Activated naive CD8-positive, alpha-beta T cell treated with anti-CD3 and anti-CD28 coated beads, Interleukin-2, amount 50 U/mL, for 24 hours (primary cell): ENCODE results near the gene AMZ1.
A peak's percentile ranks its signal among the peaks of the same experiment; 100 is the strongest.

ENCODE experiments used
- ATAC-seq: fragments of 150-1000 bp; cut with Tn5 transposase; one replicate; pipeline ENCODE4 v1.10.0; 2021
- DNase-seq: peaks from one replicate; pipeline ENCODE4 v3.0.0; 2021
- H3K27ac Mint-ChIP-seq: one replicate; pipeline ENCODE4 v1.8.0; 2021; ENCODE audit warnings: mild to moderate bottlenecking, mixed read lengths
- H3K27me3 Mint-ChIP-seq: one replicate; pipeline ENCODE4 v1.8.0; 2021; ENCODE audit warnings: mixed read lengths
- H3K36me3 Mint-ChIP-seq: one replicate; pipeline ENCODE4 v1.8.0; 2021; ENCODE audit warnings: low read depth, mixed read lengths
- H3K4me1 Mint-ChIP-seq: one replicate; pipeline ENCODE4 v1.8.0; 2021; ENCODE audit warnings: mixed read lengths
- H3K4me3 Mint-ChIP-seq: one replicate; pipeline ENCODE4 v1.8.0; 2021; ENCODE audit warnings: mild to moderate bottlenecking, moderate library complexity, mixed read lengths
- H3K9me3 Mint-ChIP-seq: one replicate; pipeline ENCODE4 v1.8.0; 2021; ENCODE audit warnings: mixed read lengths

Gene AMZ1

GRCh38 chr7:2701832-2702593, 14.0 kb downstream of the AMZ1 start:
- H3K9me3 Mint-ChIP-seq: no peaks in the 10 kb centered on the region
- H3K36me3 Mint-ChIP-seq: no peaks in the 10 kb centered on the region
- ATAC-seq (no peak), DNase-seq (no peak)
- H3K4me3 Mint-ChIP-seq: no peak overlapping the region
- peaks cover 17% of the 10 kb centered on the region for H3K27me3 Mint-ChIP-seq
- H3K27ac Mint-ChIP-seq: no peak overlapping the region
- H3K4me1 Mint-ChIP-seq: peaks cover 23% of the 10 kb centered on the region

- Mint-ChIP-seq H3K27me3 (peaks cover 14% of the 10 kb centered on the region), H3K9me3 (no peaks in the 10 kb centered on the region), H3K27ac (no peak overlapping the region), H3K4me1 (peaks cover 23% of the 10 kb centered on the region), H3K4me3 (no peak overlapping the region), H3K36me3 (no peaks in the 10 kb centered on the region)
- no peak for DNase-seq
- no peak for ATAC-seq
Measured at GRCh38 chr7:2702594-2702957, 14.6 kb downstream of the AMZ1 start.

GRCh38 chr7:2705371-2706096, 17.5 kb downstream of the AMZ1 start:
- ATAC-seq: no peak
- H3K27me3 Mint-ChIP-seq: peaks cover 12% of the 10 kb centered on the region
- H3K4me3 Mint-ChIP-seq: no peak overlapping the region
- H3K9me3 Mint-ChIP-seq: no peaks in the 10 kb centered on the region
- H3K4me1 Mint-ChIP-seq: peaks cover 13% of the 10 kb centered on the region
- no peaks in the 10 kb centered on the region for H3K36me3 Mint-ChIP-seq
- no peak overlapping the region for H3K27ac Mint-ChIP-seq
- DNase-seq: no peak

GRCh38 chr7:2706685-2707126, 18.7 kb downstream of the AMZ1 start:
- H3K4me1 Mint-ChIP-seq: peaks cover 20% of the 10 kb centered on the region
- DNase-seq: no peak
- ATAC-seq: no peak
- H3K27ac Mint-ChIP-seq: no peak overlapping the region
- peaks cover 13% of the 10 kb centered on the region for H3K27me3 Mint-ChIP-seq
- no peak overlapping the region for H3K4me3 Mint-ChIP-seq
- H3K36me3 Mint-ChIP-seq: no peaks in the 10 kb centered on the region
- no peaks in the 10 kb centered on the region for H3K9me3 Mint-ChIP-seq

DNA sequence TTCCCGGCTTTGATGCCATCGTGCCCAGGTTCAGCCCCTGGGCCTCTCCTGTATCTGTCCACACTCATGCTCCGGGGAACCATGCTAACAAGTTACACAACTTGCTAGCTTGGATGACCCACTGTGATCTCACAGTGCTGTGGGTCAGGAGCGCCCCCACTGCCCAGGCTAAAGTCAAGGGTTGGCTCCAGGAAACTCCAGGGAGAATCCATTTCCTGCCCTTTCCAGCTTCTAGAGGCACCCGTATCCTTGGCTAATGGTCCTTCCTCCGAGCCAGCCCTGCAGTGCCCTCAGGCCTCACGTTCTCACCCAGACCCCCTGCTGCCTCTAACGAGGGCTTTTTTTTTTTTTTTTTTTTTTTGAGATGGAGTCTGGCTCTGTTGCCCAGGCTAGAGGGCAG, 19.5 kb downstream of the AMZ1 start:
- H3K4me3 Mint-ChIP-seq: no peak overlapping the region
- peaks cover 9% of the 10 kb centered on the region for H3K27me3 Mint-ChIP-seq
- no peaks in the 10 kb centered on the region for H3K36me3 Mint-ChIP-seq
- no peak overlapping the region for H3K27ac Mint-ChIP-seq
- no peaks in the 10 kb centered on the region for H3K9me3 Mint-ChIP-seq
- H3K4me1 Mint-ChIP-seq: peaks cover 20% of the 10 kb centered on the region
- no peak for ATAC-seq
- no peak for DNase-seq

- Mint-ChIP-seq H3K27me3 (peaks cover 9% of the 10 kb centered on the region), H3K36me3 (no peaks in the 10 kb centered on the region), H3K4me3 (no peak overlapping the region), H3K27ac (no peak overlapping the region), H3K4me1 (peaks cover 20% of the 10 kb centered on the region), H3K9me3 (no peaks in the 10 kb centered on the region)
- no peak for ATAC-seq
- no peak for DNase-seq
Measured at GRCh38 chr7:2708041-2708440, 20.0 kb downstream of the AMZ1 start.

- Mint-ChIP-seq H3K4me3 (no peak overlapping the region), H3K9me3 (no peaks in the 10 kb centered on the region), H3K27me3 (peaks cover 10% of the 10 kb centered on the region), H3K36me3 (no peaks in the 10 kb centered on the region), H3K27ac (no peak overlapping the region), H3K4me1 (peaks cover 23% of the 10 kb centered on the region)
- no peak for DNase-seq
- ATAC-seq: no peak
Measured at GRCh38 chr7:2708547-2709310, 20.7 kb downstream of the AMZ1 start.

DNA sequence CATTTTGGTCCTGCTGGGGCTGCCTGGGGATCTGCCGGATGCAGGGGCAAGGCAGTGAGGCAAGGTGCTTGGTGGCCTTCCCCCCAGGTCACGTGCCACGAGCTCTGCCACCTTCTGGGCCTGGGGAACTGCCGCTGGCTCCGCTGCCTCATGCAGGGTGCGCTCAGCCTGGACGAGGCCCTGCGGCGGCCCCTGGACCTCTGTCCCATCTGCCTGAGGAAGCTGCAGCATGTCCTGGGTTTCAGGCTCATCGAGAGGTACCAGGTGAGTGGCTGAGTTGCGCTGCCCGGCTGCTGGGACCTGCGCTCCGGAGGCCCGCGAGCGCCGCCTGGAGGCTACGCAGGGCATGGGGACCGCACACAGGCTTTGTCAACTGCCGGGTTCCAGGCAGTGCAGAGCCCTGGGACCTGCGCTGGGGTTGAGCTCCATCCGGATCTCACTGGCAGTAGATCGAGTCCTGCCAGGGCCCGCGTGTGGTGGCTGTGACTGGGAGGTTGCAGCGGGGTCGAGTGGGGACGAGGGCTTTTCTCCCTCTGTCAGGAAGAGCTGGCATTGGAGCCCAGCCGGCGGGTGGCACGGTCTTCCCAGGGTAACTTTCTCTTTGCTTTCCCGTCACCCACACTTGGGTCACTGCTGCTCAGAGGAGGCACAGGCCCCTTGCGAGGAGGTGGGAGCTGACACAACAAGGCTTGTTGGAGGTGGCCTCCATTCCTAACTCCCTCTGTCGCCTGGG, 21.7 kb downstream of the AMZ1 start:
- H3K4me3 Mint-ChIP-seq: peak overlapping the region; percentile 11

GRCh38 chr7:2710286-2710655, 22.3 kb downstream of the AMZ1 start:
- peak overlapping the region; percentile 11 for H3K4me3 Mint-ChIP-seq
- H3K36me3 Mint-ChIP-seq: no peaks in the 10 kb centered on the region
- no peak overlapping the region for H3K27ac Mint-ChIP-seq
- H3K4me1 Mint-ChIP-seq: peaks cover 35% of the 10 kb centered on the region
- DNase-seq (peak; percentile 42), ATAC-seq (no peak)
- H3K9me3 Mint-ChIP-seq: no peaks in the 10 kb centered on the region
- H3K27me3 Mint-ChIP-seq: peaks cover 22% of the 10 kb centered on the region

More for the DNA sequence above, 21.7 kb downstream of the AMZ1 start:
- ATAC-seq (peak; percentile 94), DNase-seq (peak; percentile 82)
- Mint-ChIP-seq H3K27me3 (peaks cover 18% of the 10 kb centered on the region), H3K36me3 (no peaks in the 10 kb centered on the region), H3K27ac (no peak overlapping the region), H3K9me3 (no peaks in the 10 kb centered on the region), H3K4me1 (peaks cover 29% of the 10 kb centered on the region)

DNA sequence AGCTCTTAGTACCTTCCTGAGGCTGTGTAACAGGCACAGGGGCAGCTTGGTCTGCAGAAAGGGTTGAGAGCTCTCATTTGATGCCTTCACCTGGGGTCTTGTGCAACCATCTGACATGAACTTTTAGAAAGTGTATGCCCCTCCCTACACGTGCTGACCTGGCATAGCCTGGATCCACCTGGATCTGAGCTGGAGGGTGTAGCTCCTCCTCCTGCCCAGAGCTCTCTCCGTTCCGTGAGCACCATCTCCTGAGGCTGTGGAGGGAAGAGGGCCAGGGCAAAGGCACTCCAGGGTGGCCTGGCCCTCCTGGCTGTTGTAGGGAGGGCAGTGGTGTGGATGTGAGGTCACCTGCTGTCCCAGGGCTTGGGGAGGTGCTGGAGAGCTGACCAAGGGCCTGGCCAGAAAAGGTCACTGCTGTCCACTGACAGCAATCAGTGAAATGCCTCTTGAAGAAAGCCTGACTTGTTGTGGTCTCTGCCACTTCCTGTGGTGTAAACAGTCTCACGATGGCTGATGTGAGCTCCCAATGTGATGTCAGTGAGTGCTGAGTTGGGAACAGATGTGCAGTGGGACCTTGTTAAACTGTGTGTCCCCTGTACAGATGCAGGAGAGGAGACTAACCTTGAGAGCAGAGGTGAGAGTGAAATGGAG, 23.0 kb downstream of the AMZ1 start:
- peak; percentile 20 for DNase-seq
- Mint-ChIP-seq H3K27me3 (peaks cover 23% of the 10 kb centered on the region), H3K36me3 (no peaks in the 10 kb centered on the region), H3K9me3 (no peaks in the 10 kb centered on the region), H3K4me1 (peaks cover 42% of the 10 kb centered on the region), H3K4me3 (no peak overlapping the region), H3K27ac (no peak overlapping the region)
- peak; percentile 27 for ATAC-seq

GRCh38 chr7:2711895-2712675, 24.1 kb downstream of the AMZ1 start:
- Mint-ChIP-seq H3K9me3 (no peaks in the 10 kb centered on the region), H3K27ac (no peak overlapping the region)

GRCh38 chr7:2713370-2713769, 25.4 kb downstream of the AMZ1 start:
- no peak overlapping the region for H3K4me3 Mint-ChIP-seq
- H3K4me1 Mint-ChIP-seq: peaks cover 65% of the 10 kb centered on the region
- H3K9me3 Mint-ChIP-seq: no peaks in the 10 kb centered on the region
- H3K36me3 Mint-ChIP-seq: no peaks in the 10 kb centered on the region
- peaks cover 22% of the 10 kb centered on the region for H3K27me3 Mint-ChIP-seq
- ATAC-seq (no peak), DNase-seq (no peak)
- H3K27ac Mint-ChIP-seq: no peak overlapping the region

More at GRCh38 chr7:2711895-2712675, 24.1 kb downstream of the AMZ1 start:
- no peak for ATAC-seq
- peaks cover 20% of the 10 kb centered on the region for H3K27me3 Mint-ChIP-seq
- H3K4me1 Mint-ChIP-seq: peaks cover 52% of the 10 kb centered on the region
- no peaks in the 10 kb centered on the region for H3K36me3 Mint-ChIP-seq
- DNase-seq: no peak
- no peak overlapping the region for H3K4me3 Mint-ChIP-seq

DNA sequence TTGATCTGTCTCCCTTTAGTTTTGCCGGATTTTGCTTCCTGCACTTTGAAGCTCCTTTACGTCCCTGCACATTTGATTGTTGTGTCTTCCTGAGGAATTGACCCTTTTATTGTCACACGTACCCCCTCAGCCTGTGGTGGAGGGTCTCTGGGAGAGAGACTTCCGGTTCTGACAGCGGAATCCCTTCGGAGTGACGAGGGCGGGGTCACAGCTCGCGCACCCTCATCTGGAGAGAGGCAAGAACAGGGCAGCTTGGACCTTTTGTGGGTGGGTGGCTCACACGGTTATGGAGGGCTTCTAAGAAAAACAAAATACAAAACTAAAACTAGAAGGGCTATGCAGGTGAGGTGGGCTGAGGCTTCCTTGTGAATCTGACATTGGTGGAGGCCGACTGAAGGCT, 26.0 kb downstream of the AMZ1 start:
- no peak for ATAC-seq
- Mint-ChIP-seq H3K27me3 (peaks cover 27% of the 10 kb centered on the region), H3K27ac (no peak overlapping the region), H3K9me3 (no peaks in the 10 kb centered on the region), H3K4me3 (no peak overlapping the region), H3K36me3 (no peaks in the 10 kb centered on the region), H3K4me1 (peaks cover 71% of the 10 kb centered on the region)
- DNase-seq: no peak
